Stimulated activated CD8-positive, alpha-beta memory T cell treated with anti-CD3 and anti-CD28 coated beads, Interleukin-7, amount 100 ng/mL, for 4 hours (primary cell): ENCODE measurements around the gene FBXO31.
"Not testable (repeated sequence)": the region's sequence is repeated elsewhere in the genome, so short reads cannot be mapped to it uniquely, and the experiment has no call there.

Experiments used
- DNase-seq, 2 donors: peaks; one replicate each; pipeline ENCODE4 v3.0.0-alpha.2; 2020; ENCODE audit warnings: low read depth in 2 of 2

Gene FBXO31

DNA sequence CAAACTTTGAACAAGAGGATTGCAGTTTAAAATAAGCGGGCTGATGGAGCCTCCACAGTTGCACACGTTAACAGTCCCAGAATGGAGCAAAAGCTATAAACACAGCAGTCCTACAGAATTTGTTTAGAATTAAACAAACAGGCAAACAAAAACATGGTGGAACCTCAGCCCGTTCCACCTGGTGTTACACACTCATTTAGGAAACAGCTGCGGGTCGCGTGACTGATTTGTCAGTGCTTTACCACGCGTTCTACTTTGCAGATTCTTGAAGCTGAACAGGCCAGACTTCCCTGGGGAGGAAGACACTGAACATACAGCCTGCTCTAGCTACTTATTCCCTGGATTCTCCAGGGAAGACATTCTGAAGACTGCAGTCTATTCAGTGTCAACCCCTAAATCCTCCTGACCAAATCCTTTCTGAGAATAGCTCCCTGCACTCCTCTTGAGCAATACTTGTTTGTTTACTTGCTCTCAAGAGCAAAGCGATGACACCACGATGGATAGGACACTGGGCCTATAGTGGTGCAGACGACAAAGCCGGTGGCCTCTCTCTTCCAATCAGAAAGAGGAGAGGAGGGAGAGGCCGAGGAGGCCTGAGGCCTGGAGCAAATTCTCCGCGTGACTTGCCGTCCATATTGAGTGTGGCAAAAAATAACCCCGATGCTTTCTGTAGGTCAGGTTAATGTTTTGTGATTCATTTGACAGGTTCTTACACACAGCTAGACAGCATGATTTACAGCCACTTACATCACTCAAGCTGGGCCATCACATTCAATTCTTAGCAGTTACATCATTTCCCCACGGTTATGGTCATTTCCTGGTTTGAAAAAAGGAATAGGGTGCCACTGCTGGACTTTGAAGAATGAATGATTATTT lies 4.6 kb upstream of the FBXO31 start:
- DNase-seq = peak; percentile 81 to 84

DNA sequence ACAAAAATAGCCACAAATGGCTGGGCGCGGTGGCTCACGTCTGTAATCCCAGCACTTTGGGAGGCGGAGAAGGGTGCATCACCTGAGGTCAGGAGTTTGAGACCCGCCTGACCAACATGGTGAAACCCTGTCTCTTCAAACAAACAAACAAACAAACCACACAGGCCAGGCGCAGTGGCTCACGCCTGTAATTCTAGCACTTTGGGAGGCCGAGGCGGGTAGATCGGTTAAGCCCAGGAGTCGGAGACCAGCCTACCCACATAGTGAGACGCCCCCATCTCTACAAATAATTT lies 1.2 kb upstream of the FBXO31 start:
- not testable (repeated sequence) for DNase-seq

DNA sequence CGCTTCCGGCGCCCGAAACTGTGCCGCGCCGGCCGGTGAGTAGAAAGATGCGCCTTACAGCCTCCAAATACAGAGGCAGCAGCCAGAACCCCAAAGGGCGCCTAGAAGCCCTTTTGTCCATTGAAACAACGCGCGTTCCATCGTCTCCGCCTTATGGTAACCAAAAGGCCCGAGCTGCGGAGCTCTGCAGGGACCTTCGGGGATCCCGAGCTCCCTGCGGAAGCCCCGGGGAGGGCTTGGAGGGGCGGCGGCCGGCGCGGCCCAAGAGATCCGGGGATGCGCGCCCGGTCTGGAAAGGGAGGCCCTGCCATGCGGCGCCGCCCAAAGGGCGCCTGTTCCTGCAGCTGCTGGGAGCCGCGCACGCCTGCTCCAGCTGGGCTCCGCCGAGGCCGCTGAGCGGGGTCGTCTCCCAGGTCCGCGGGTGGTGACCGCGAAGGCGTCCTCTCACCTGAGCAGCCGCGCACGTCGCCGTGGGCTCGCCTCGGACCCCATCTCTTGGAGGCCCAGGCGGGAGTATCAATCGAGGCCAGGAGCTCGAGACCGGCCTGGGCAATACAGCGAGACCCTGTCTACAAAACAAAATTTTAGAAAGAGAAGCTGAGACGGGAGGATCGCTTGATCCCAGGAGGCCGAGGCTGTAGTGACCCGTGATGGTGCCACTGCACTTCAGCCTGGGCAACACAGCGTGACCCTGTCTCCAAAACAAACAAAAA lies 742 bp upstream of the FBXO31 start:
- no peak for DNase-seq

DNA sequence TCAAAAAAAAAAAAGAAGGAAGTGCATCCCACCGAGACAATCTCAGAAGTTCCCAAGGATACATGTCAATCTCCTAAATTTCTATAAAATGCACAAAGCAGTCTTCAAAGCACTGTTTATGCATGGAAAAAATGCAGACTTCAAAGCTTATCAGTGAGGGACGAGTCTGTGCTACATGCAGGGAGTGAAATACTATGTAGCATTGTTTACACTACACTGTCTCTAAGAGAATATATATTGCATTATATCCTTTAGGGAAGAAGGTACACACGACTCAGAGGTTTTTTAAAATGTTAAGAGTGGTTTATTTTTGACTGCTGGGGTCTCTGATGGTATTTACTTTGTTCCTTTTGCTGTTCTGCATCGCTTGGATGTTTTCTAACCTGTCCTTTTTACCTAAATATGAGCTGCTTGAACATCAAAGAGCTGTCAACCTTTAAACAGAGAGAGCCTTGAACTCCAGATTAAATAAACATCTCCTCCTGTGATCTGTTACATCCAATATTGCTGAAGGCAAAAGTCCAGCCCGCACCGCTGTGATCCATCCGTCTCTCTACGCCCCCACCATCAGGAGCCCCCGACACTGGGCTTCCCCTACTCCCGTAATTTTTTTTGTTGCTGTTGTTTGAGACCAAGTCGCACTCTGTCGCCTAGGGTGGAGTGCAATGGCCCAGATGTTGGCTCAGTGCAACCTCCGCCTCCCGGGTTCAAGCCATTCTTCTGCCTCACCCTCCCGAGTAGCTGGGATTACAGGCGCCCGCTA lies 1.4 kb downstream of the FBXO31 start:
- DNase-seq = no peak

DNA sequence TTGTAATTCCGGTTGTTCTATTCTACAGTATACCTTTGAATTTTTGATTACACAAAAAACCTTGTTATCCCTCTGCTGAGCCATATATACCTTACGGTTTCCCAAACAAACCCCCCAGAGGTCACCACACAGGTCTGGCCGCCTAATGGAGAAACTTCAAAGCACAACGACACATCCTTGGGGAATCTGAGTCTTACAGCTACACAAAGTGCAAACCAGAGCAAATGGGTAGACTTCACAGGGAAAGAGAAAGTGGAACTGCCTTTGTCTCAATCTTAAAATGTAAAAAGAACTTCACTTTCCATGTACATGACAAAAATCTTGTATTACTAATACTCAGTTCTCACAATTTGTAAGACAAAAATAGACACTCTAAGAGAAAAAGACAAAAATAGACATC lies 2.7 kb downstream of the FBXO31 start:
- DNase-seq = no peak

DNA sequence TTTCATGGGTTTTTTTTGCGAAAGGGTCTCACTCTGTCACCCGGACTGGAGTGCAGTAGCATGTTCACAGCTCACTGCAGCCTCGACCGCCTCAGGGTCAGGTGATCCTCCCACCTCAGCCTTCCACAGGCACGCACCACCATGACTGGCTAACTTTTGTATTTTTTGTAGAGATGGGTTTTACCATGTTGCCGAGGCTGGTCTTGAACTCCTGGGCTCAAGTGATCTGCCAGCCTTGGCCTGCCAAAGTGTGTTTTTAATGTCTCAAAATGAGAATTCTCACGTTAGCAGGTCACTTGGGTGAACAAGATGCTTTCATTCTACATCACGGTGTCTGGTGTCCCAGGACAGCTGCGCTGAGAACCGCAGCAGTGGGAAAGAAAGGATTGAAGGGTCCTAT lies 3.2 kb downstream of the FBXO31 start:
- no peak for DNase-seq

DNA sequence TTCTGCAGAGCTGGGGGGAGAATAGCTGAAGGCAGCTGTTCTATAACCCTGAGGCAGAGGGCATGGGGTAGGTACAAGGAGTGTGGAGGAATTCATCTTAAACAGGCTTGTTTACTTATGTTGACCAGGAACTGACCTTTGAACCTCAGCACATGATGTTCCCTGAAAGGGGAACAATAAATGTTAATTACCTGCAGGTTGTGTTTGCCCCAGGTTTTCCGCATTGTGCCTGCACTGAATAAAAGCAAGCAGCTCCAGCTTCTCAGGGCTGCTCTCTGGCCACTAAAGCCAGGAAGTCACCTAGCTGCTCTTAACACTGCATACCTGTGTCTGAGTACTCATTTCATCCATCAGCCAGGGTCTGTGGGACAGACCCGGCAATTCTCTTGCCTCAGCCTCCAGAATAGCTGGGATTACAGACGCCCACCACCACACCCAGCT lies 4.2 kb downstream of the FBXO31 start:
- not testable (repeated sequence) for DNase-seq

DNA sequence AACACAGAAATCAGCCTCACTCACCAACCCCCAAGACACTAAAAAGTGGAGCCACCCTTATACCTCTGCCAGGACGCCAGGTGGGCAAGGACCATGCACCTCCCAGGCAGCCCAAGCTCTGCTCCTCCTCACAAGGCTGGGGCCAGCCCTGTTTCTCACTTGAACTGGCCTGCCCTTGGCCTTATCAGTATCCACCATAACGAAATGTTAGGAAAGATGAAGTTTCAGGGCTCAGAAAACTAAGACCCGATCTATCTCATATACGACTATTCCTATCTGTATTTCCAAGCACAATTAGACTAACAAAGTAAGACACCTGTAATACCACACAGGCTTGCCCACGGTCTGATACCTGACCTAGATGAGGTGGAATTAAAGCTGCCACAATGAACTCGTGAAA lies 6.9 kb downstream of the FBXO31 start:
- no peak for DNase-seq

DNA sequence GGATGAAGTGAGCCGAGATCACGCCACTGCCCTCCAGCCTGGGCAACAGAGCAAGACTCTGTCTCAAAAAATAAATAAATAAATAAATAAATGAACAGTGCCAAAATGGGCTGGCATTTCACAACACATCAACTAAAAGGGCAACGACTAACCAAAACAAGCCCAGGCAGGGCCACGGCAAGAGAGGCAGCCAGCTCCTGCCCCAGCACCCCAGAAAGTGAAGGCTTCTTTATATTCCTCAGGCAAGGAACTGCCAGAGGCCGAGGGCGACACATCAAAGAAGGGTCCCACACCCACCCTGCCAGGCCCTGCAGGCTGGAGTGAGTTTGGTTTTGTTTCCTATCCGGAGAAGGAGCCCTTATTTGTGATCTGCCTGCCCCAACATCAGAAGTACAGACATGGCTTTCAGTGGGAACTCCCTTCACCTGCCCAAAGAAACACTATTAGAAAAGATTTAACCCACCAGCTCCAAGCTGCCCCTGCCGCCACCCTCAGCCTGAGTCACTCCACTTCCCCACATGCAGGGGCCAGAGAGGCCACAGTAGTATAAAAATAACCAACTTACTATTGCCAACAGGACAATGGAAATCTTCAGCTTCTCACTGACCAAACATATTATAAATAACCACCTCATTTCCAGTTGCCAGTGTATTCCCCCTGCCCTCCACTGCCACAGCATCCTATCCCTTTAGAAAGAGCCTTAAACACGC lies 8.0 kb downstream of the FBXO31 start:
- DNase-seq = no peak

DNA sequence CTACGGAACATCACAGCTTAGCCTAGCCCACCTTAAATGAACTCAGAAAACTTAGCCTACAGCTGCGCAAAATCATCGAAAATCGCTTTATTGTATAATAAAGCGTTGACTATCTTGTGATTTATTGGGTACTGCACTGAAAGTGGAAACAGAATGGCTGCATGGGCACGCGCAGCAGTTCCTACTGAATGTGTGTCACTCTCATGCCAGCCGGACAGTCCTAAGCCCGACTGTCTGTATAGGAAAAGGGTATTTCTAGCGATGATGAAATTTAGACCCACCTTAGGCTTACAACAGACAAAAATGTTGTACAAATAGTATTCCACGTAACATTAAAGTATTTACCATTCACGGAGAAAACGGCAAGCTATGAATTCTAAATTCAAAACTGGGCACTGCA lies 9.3 kb downstream of the FBXO31 start:
- no peak for DNase-seq

DNA sequence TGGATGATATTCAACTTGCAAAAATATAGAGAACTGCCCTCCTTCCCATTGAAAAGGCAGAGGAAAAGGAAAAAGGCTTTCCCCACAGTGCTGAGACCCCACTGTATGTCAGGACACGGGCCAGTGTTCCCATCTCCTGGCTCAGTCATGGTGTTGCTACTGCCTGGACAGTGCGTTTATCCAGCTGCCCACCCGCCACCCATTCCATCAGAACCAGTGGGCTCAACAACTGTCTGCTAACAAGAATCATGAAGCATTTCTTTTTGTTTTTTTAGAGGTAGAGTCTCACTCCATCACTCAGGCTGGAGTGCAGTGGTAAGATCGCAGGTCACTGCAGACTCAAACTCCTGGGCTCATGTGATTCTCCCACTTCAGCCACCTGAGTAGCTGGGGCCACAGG lies 11.3 kb downstream of the FBXO31 start:
- DNase-seq = no peak

DNA sequence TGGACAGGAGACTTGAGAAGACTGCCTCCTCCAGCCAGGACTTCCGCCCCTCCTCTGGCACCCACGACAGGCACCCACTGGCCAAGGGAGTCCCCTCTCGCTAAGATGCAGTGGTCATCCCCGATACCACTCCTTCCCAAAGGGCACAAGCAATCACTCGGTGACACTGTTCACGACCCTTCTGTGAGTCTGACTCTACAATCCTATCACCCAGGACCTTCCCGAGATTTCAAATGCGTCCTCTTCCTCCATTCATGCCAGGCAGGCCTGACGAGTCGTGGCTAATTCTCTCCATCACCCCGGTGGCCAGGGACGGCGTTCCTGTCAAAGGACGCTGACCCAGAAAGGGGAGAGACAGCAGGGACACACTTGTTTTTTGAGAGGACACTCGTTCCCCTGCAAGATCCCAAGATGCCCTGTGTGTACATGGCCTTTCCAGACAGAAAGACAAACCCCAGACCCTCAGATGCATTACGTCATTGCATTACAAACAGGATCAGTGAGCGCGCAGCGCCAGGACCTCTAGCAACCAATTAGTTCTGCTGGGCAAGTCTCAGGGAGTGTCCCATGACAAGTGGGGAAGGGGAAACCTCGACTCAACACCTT lies 12.2 kb downstream of the FBXO31 start:
- no peak for DNase-seq

DNA sequence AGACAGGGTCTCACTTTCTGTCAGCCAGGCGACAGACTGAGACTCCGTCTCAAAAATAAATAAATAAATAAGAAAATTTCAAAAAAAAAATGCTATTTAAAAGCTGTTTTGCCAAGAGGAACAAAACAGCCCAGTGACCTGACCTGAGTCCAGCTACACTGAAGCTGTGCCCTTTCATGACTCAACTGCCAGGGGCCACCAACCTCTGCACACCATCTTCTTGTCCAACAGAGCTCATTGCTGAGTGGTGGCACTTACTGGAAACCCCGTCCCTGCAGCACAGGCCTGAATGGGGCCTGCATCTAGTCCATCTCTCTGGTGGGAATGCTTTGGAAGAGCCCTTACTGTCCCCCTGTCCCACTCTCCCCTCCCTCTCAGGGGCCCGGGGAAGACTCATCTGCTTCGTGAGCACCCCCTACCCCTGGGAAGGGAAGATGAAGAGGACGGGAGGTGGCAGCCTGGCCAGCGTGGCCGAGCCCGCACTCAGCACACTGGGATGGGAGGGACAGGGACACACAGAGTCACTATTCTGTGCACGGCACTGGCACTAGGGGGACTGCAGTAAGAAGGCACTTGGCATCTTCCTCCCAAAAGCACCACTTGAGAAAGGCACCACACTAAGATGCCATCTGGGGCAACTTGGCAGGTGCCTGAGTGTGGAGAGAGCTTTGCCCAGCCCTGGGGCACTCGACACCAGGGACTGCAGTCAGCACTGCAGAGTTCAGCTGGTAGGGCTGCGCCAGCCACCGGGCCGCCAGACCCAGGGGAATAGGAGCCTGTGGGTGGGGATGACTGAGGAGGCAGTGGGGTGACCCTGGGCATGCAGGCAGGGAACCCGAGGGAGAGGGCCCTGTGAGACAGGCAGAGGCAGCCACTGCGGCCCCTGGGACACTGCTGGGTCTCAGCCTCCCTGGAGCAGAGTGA lies 13.5 kb downstream of the FBXO31 start:
- DNase-seq = no peak

DNA sequence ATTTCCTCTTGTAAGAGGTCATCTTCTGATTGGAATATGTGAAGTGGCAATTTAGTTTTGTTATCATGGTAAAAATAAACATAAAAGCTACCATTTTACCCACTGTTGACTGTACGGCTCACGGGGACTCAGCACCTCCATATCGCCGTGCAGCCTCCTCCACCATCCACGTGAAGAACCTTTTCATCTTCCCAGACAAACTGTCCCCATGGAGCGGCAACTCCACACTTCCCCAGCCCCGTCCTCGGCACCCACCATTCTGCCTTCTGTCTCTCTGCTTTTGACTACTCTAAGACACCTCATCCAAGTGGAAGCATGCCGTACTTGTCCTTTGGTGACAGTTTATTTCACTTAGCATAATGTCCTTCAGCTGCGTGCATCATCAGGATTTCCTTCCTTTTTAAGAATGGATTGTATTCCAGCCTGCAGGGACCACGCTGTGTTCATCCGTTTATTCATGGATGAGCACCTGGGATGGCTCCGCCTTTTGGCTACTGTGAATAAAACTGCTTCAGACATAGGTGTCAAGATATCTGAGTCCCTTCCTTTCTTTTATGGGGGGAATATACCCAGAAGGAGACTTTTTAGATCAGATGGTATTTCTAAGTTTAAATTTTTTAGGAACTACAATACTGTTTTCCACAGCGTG lies 14.3 kb downstream of the FBXO31 start:
- DNase-seq = no peak

DNA sequence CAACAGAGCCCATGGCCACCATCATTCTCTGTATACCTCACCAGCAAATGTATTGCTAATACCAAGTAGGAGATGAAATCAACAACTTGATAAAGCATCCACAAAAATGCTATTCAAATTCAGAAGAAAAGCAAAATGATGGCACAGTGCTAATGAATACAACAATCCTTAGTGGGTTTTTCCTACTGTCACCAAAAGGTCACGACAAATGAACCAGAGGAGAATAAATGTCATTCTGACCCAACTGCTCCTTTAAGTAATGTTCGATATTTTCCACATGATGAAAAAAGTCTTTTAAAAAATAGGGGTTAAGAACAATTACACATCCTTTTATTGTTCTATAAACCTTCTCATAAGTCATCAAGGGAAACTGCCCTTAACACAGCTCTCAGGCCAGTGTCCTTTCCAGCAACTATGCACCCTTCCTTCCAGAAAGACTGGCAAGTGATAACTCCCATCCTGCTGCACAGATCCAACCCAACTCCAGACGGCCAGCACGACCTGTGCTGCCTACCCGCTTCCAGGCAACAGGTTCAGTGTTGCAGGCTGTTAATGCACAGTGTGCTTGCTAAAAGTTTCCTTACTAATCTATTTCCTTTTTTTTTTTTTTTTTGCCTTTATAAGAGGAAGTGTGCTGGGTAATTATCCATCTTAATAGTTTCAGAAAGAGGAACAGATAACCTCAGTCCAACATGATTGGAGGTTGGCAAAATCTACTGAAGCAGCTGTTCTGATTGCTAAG lies 15.4 kb downstream of the FBXO31 start:
- no peak for DNase-seq

DNA sequence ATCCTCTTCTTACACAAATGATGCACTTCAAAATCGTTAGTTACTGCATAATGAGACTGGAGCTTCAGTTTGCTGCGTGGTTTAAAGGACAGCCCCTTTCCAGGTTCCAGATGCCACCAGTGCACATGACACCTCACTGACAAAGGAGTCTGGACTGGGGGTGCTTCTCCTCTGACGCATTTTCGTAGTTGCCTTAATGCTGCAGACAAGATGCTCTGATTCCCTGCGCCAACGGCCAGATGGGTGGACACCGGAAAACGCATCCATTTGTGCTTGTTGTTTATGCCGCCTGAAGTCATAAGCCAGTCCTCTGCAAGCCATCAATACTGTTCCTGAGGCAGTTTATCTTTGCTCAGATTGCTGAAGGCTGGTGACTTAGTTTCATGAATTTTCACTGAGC lies 16.0 kb downstream of the FBXO31 start:
- no peak for DNase-seq

DNA sequence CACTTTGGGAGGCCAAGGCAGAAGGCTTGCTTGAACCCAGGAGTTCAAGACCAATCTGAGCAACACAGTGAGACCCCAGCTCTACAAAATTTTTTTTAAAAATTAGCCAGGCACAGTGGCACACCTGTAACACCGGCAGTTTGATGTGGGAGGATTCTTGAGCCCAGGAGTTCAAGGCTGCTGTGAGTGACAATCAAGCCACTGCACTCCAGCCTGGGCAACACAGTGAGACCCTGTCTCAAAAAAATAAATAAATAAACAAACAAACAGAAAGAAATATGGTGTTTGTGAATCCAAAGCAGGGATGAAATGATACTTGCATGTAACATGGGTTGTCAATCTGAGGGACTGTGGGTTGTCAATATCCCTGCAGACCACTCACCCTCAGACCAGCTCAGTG lies 16.6 kb downstream of the FBXO31 start:
- DNase-seq = no peak

DNA sequence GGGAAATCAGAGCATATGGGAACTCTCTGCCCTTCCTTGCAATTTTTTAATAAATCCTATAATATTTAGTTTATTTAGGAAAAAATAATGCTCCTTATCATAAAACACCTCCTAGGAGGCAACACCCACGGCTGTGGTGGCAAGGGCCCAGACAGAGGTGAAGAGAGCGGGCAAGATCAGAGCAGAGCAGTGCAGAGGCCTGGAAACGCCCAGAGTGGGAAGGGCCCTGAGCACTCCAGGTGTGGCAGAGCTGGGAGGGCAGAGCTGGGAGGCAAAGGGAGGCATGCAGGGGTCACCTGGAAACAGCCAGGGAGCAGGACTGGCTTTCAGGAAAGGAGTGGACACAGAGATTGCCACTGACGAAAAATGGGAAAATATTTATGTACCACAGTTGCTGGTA lies 17.3 kb downstream of the FBXO31 start:
- DNase-seq = no peak

DNA sequence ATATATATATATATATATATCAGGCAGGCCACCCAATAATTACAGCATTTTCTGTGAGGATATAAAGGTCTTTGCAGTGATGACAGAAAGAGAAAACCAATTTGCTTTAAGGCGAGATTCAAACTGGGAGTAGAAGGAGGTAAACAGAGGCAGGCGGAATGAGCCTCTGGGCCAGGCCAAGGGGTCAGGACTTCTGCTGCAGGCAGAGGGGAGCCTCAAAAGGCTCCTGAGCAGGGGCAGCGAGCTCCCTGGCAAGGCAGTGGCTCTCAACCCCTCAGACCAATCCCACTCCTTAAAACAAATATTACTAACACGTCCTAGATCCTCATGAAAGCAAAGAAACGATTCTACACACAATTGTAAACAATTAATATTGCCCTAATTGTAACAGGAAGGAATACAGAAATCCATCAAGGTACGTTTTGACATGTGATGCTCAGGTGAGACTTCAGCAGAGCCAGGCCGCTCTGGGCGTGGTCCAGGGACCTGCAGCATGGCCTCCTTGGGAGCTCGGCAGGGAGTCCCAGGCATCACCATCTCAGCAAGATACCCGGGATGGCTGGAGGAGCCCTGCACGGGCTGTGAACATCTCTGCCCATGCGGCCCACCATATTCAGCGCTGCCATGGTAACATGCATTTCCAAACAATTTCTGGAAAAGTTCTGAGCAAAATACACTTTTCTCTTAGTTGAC lies 18.4 kb downstream of the FBXO31 start:
- DNase-seq = no peak
